Measurements from ENCODE around the gene ELOVL6. TPM values are rescaled to one million over a fixed set of nuclear protein-coding genes. Genes with fewer than 3 reads are reported as not detected.

Gene ELOVL6
- total RNA-seq, 4 donors from 2014 or later = 11.3 to 31.6 (median 24.2) TPM

DNA sequence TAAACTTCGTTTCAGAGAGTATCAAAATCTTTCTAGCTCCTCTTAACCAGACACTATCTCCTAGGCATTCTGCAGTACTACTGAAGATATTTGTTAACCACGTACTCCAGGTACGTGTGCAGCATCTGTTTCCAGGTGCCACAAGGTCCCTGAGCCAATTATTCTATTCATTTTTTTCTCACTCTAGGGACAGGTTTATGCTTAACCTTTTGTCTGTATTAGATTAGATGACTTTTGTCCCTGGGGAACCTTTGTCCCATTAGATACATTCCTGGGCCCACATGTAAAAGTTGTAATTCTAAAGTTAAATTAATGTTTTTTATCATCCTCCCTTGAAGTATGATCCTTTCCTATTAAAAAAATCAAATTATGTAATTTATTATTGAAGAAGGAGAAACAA, 16.5 kb downstream of the ELOVL6 start:
- 83% methylated on average over 3 of the region's 3 CpGs for WGBS
- Histone ChIP-seq H3K36me3 (peaks cover 2% of the 10 kb centered on the region), H3K4me3 (no peak overlapping the region), H3K9me3 (no peaks in the 10 kb centered on the region), H3K4me1 (no peaks in the 10 kb centered on the region), H3K27me3 (no peaks in the 10 kb centered on the region), H3K27ac (no peak overlapping the region)
- no peak for DNase-seq (ENCODE audit: low spot score in 2 of 2)
- no peak for TF ChIP-seq POLR2AphosphoS5 (IDR thresholded peaks at IDR 0.05)
- TF ChIP-seq, protein P1, sequence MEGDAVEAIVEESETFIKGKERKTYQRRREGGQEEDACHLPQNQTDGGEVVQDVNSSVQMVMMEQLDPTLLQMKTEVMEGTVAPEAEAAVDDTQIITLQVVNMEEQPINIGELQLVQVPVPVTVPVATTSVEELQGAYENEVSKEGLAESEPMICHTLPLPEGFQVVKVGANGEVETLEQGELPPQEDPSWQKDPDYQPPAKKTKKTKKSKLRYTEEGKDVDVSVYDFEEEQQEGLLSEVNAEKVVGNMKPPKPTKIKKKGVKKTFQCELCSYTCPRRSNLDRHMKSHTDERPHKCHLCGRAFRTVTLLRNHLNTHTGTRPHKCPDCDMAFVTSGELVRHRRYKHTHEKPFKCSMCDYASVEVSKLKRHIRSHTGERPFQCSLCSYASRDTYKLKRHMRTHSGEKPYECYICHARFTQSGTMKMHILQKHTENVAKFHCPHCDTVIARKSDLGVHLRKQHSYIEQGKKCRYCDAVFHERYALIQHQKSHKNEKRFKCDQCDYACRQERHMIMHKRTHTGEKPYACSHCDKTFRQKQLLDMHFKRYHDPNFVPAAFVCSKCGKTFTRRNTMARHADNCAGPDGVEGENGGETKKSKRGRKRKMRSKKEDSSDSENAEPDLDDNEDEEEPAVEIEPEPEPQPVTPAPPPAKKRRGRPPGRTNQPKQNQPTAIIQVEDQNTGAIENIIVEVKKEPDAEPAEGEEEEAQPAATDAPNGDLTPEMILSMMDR (IDR thresholded peaks at IDR 0.05) = no peak
- TF ChIP-seq POLR2A (IDR thresholded peaks at IDR 0.05) = no peak
- TF ChIP-seq EP300 (IDR thresholded peaks at IDR 0.05) = no peak

DNA sequence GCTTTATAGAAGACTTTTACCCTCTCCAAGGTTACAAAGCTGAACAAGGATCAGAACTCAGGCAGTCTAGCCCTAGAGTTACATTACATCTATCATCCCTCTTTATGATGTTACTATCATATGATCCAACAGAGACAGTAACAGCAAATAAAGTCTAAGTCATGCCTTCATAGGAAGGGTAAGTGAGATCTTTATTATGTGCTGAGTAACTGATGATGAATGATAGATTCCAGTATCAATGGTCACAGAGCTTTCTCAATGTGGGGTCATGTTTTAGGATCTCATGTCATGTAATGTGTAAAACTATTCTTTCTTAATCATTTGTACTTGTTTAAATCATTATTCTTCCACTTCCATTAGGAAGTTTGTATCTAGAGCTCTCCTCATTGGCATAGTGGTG, 22.8 kb downstream of the ELOVL6 start:
- Histone ChIP-seq H3K27ac (no peak overlapping the region), H3K9me3 (no peaks in the 10 kb centered on the region), H3K36me3 (peaks cover 2% of the 10 kb centered on the region), H3K4me1 (no peaks in the 10 kb centered on the region), H3K27me3 (no peaks in the 10 kb centered on the region), H3K4me3 (no peak overlapping the region)
- TF ChIP-seq, protein P1 (IDR thresholded peaks at IDR 0.05) = no peak
- no peak for TF ChIP-seq EP300 (IDR thresholded peaks at IDR 0.05)
- TF ChIP-seq POLR2A (IDR thresholded peaks at IDR 0.05) = no peak
- no peak for DNase-seq (ENCODE audit: low spot score in 2 of 2)

DNA sequence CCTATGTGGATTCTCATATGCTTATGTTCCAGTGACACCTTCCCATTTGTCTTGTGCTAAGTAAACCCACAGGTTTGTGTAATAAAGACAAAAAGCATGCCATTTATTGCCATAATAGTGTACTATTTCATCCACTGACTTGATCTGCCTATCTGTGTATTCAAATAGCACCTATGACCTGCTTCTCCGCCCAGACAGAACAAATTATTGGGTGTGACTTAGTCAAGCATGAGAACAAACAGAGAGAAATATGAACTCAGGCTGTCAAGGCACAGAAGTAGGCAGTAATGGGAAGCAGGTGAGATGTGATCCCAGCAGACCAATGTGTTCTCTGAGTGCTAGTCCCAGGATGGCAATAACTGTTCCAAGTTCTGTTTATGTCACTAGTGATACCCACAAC, 25.4 kb downstream of the ELOVL6 start:
- no peak for DNase-seq (ENCODE audit: low spot score in 2 of 2)

DNA sequence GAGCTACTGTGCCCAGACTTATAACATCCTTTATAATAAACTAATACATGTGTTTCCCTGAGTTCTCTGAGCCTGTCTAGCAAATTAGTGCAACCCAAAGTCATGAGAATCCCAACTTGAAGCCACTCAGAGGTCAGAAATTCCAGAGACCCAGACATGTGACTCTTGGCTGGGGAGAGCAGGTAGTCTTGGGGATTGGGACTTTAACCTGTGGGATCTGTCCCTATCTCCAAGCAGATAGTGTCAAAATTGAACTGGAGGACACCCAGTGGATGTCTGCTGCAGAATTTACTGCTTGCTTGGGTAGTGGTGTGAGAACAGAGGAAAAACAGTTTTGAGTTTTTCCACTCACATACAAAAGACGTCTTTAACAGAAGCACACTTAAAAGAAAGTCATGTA, 26.4 kb downstream of the ELOVL6 start:
- Histone ChIP-seq H3K9me3 (no peaks in the 10 kb centered on the region), H3K36me3 (peaks cover under 1% of the 10 kb centered on the region), H3K4me1 (no peaks in the 10 kb centered on the region), H3K4me3 (no peak overlapping the region), H3K27ac (no peak overlapping the region), H3K27me3 (no peaks in the 10 kb centered on the region)
- TF ChIP-seq POLR2A (IDR thresholded peaks at IDR 0.05) (no peak), EP300 (IDR thresholded peaks at IDR 0.05) (no peak), POLR2AphosphoS5 (IDR thresholded peaks at IDR 0.05) (no peak)
- TF ChIP-seq, protein P1 (IDR thresholded peaks at IDR 0.05) = no peak
- WGBS = 74% methylated on average over 1 of the region's 1 CpG
- DNase-seq (ENCODE audit: low spot score in 2 of 2) = no peak

More for the DNA sequence above, 25.4 kb downstream of the ELOVL6 start:
- Histone ChIP-seq H3K4me3 (no peak overlapping the region), H3K9me3 (no peaks in the 10 kb centered on the region), H3K27ac (no peak overlapping the region), H3K27me3 (no peaks in the 10 kb centered on the region), H3K36me3 (peaks cover 2% of the 10 kb centered on the region), H3K4me1 (no peaks in the 10 kb centered on the region)
- TF ChIP-seq EP300 (IDR thresholded peaks at IDR 0.05) = no peak
- no peak for TF ChIP-seq POLR2AphosphoS5 (IDR thresholded peaks at IDR 0.05)
- no peak for TF ChIP-seq POLR2A (IDR thresholded peaks at IDR 0.05)
- TF ChIP-seq, protein P1 (IDR thresholded peaks at IDR 0.05) = no peak
- 71% methylated on average over 1 of the region's 1 CpG for WGBS

DNA sequence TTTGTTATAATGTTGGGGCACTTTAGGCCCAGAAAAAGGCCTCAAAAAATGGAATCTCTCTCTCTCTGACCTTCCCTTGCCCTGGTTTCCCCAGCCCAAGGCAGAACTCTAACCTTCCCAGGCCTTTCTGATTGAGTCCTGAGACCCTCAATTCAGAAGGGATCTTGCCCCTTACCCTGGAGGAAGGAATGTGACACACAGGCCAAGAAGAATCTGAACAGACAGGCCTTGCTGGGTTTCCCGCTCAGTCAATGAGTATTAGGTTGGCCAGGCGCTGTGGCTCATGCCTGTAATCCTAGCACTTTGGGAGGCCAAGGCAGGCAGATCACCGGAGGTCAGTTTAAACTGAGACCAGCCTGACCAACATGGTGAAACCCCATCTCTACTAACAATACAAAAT, 27.6 kb downstream of the ELOVL6 start:
- WGBS = 89% methylated on average over 2 of the region's 3 CpGs
- TF ChIP-seq POLR2A (IDR thresholded peaks at IDR 0.05) (no peak), POLR2AphosphoS5 (IDR thresholded peaks at IDR 0.05) (no peak), EP300 (IDR thresholded peaks at IDR 0.05) (no peak)
- TF ChIP-seq, protein P1 (IDR thresholded peaks at IDR 0.05) = no peak

More for the DNA sequence above, 27.6 kb downstream of the ELOVL6 start:
- H3K27me3 ChIP-seq = no peaks in the 10 kb centered on the region
- H3K4me1 ChIP-seq = peaks cover 3% of the 10 kb centered on the region
- no peak overlapping the region for H3K27ac ChIP-seq
- H3K36me3 ChIP-seq = no peaks in the 10 kb centered on the region
- no peak for DNase-seq (ENCODE audit: low spot score in 2 of 2)
- no peaks in the 10 kb centered on the region for H3K9me3 ChIP-seq
- H3K4me3 ChIP-seq = no peak overlapping the region
